PC-9 (cell line): Measurements from ENCODE around the gene NXNL2.

Experiments used
- EZH2 ChIP-seq: fragments of 200-600 bp; sonication (generic); IDR thresholded peaks from 2 replicates; pipeline ENCODE4 v1.8.0; 2017; ENCODE audit warnings: antibody characterized with exemption, low read depth
- TF ChIP-seq, protein P1 (sequence below): fragments of 200-600 bp; sonication (generic); conservative IDR thresholded peaks from 2 replicates; pipeline ENCODE4 v1.6.1; 2017; ENCODE audit warnings: mixed run types, antibody characterized with exemption, mild to moderate bottlenecking, moderate library complexity

DNA sequence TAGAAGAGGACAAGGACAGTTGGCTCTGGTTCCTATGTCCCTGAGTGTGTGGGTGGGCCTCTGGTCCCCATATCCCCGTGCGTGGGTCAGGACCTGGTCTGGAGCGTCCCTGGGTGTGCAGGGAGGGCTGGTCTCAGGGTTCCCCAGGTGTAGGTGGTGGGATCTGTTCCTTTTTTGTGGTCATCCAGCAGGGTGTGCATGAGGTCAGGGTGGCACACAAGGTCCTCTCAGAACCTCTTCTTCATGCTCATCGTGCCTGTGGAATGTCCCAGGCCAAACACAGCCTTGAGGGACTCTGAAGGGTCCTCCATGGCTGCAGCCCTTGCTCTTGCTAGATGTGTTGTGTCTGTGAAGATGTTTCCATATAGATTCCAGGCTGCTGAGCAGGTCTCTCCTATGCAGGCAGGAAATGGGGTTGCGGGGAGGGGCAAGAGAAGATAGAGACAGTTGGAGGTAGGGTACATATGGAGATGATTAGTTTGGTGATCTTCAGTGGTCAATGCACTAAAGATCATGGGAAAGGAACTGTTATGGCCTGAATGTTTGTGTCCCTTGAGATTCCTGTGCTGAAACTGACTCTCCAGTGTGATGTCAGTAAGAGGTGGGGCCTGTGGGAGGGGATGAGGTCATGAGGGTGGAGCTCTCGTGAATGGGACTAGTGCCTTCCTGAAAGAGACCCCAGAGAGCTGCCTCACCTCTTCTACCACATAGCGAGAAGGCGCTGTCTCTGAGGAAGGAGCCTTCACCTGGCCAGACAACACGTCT is 53.1 kb downstream of the NXNL2 start:
- TF ChIP-seq, protein P1, sequence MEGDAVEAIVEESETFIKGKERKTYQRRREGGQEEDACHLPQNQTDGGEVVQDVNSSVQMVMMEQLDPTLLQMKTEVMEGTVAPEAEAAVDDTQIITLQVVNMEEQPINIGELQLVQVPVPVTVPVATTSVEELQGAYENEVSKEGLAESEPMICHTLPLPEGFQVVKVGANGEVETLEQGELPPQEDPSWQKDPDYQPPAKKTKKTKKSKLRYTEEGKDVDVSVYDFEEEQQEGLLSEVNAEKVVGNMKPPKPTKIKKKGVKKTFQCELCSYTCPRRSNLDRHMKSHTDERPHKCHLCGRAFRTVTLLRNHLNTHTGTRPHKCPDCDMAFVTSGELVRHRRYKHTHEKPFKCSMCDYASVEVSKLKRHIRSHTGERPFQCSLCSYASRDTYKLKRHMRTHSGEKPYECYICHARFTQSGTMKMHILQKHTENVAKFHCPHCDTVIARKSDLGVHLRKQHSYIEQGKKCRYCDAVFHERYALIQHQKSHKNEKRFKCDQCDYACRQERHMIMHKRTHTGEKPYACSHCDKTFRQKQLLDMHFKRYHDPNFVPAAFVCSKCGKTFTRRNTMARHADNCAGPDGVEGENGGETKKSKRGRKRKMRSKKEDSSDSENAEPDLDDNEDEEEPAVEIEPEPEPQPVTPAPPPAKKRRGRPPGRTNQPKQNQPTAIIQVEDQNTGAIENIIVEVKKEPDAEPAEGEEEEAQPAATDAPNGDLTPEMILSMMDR: no peak
- TF ChIP-seq EZH2: no peak
